H1 (cell line): ENCODE data around the gene C14orf93. TPM values are rescaled to one million over a fixed set of nuclear protein-coding genes. Genes with fewer than 3 reads are reported as not detected.
A peak's percentile ranks its signal among the peaks of the same experiment; 100 is the strongest.

Source experiments
- CTCF ChIA-PET: fragments of 300-600 bp; sonication (Branson Sonifier 250); formaldehyde crosslinking; loops from one replicate; lab custom pipeline; 2021; ENCODE audit not compliant: partially characterized antibody; lab: Charles Lee
- POLR2A ChIA-PET: fragments of 300-600 bp; sonication (Branson Sonifier 250); formaldehyde crosslinking; loops from one replicate; lab custom pipeline; 2021; ENCODE audit warnings: inconsistent platforms; ENCODE audit not compliant: partially characterized antibody; lab: Charles Lee
- DNase-seq, 2 experiments: peaks; one replicate each; pipeline versions ENCODE4 v3.0.0 to v3.0.0-alpha.2; 2010 to 2022; ENCODE audit warnings: low spot score in 2 of 2, low read depth in 1 of 2, mixed read lengths in 1 of 2
- FAIRE-seq: peaks from 2 replicates; lab custom pipeline; 2011; peaks lifted over from hg19 to GRCh38; lab: Jason Lieb, UNC
- H2AFZ ChIP-seq: 2 replicates; pipeline ENCODE4 v1.8.1; 2012; ENCODE audit warnings: low read length, inconsistent platforms
- H2AK5ac ChIP-seq: 2 replicates; pipeline ENCODE4 v1.6.1; 2013; ENCODE audit warnings: low read depth, low read length
- H2BK120ac ChIP-seq: replicated peaks from 2 replicates; pipeline ENCODE3; 2013; ENCODE audit warnings: low read depth, low read length, inconsistent platforms
- H2BK12ac ChIP-seq: 2 replicates; pipeline ENCODE4 v1.6.1; 2013; ENCODE audit warnings: low read depth, low read length
- H2BK15ac ChIP-seq: 2 replicates; pipeline ENCODE4 v1.6.1; 2013; ENCODE audit warnings: low read length
- H2BK20ac ChIP-seq: 2 replicates; pipeline ENCODE4 v1.6.1; 2013; ENCODE audit warnings: low read length
- H2BK5ac ChIP-seq: 2 replicates; pipeline ENCODE4 v1.6.1; 2013; ENCODE audit warnings: low read depth, low read length
- H3K14ac ChIP-seq: 2 replicates; pipeline ENCODE4 v1.6.1; 2013; ENCODE audit warnings: inconsistent platforms; ENCODE audit not compliant: insufficient read length
- H3K18ac ChIP-seq: 2 replicates; pipeline ENCODE4 v1.6.1; 2013; ENCODE audit warnings: low read length; ENCODE audit errors: extremely low read depth
- H3K23ac ChIP-seq: 2 replicates; pipeline ENCODE4 v1.6.1; 2013; ENCODE audit warnings: inconsistent platforms; ENCODE audit not compliant: insufficient read length
- H3K23me2 ChIP-seq: 2 replicates; pipeline ENCODE4 v1.6.1; 2013; ENCODE audit warnings: low read depth, low read length
- H3K27ac ChIP-seq: 2 replicates; pipeline ENCODE4 v1.6.1; 2011; ENCODE audit warnings: low read depth, low read length, inconsistent platforms
- H3K27me3 ChIP-seq, 4 experiments: replicated peaks in 1 of 4; 1 replicate in 1 of 4; 2 replicates in 3 of 4; pipeline versions ENCODE4 v1.6.1 to v1.8.1; 2011 to 2013; ENCODE audit warnings: low read length in 3 of 4, mild to moderate bottlenecking in 3 of 4, inconsistent platforms in 2 of 4, mixed read lengths in 2 of 4, moderate library complexity in 1 of 4; ENCODE audit not compliant: control insufficient read depth in 3 of 4, insufficient read depth in 3 of 4; ENCODE audit errors: extremely low read depth in 1 of 4
- H3K36me3 ChIP-seq, 4 experiments: 2 replicates each; pipeline versions ENCODE4 v1.6.1 to v1.8.1; 2011 to 2013; ENCODE audit warnings: mild to moderate bottlenecking in 4 of 4, low read length in 3 of 4, moderate library complexity in 2 of 4, control low read depth in 1 of 4, inconsistent platforms in 1 of 4; ENCODE audit not compliant: insufficient read depth in 4 of 4, control insufficient read depth in 2 of 4
- H3K4ac ChIP-seq: replicated peaks from 2 replicates; pipeline ENCODE3; 2013; ENCODE audit warnings: low read length, low read depth, mixed read lengths, inconsistent platforms; ENCODE audit not compliant: insufficient read length
- H3K4me1 ChIP-seq, 4 experiments: replicated peaks in 1 of 4; 1 replicate in 1 of 4; 2 replicates in 3 of 4; pipeline versions ENCODE4 v1.6.1 to v1.8.1; 2011 to 2013; ENCODE audit warnings: low read length in 3 of 4, inconsistent platforms in 2 of 4, mixed read lengths in 1 of 4; ENCODE audit not compliant: insufficient read depth in 4 of 4, control insufficient read depth in 3 of 4
- H3K4me2 ChIP-seq, 2 experiments: 2 replicates each; pipeline versions ENCODE4 v1.6.1 to v1.8.1; 2011 to 2013; ENCODE audit warnings: low read depth in 2 of 2, low read length in 2 of 2, control low read depth in 1 of 2, inconsistent platforms in 1 of 2, mild to moderate bottlenecking in 1 of 2; ENCODE audit not compliant: insufficient read depth in 1 of 2
- H3K4me3 ChIP-seq, 4 experiments: fragments of 200-600, 300-600 bp in 1 of 4; sonication (generic), shearing (Covaris generic), sonication (Bioruptor Twin) in 1 of 4; 2 replicates each; pipeline versions ENCODE4 v1.5.1 to v1.8.1; 2011 to 2016; ENCODE audit warnings: low read length in 4 of 4, low read depth in 3 of 4, control low read depth in 2 of 4, inconsistent platforms in 2 of 4, mild to moderate bottlenecking in 2 of 4, mixed read lengths in 1 of 4, moderate library complexity in 1 of 4; ENCODE audit not compliant: insufficient read depth in 2 of 4; ENCODE audit errors: extremely low read depth in 1 of 4
- H3K56ac ChIP-seq: replicated peaks from 2 replicates; pipeline ENCODE3; 2013; ENCODE audit warnings: low read depth, mild to moderate bottlenecking, mixed read lengths, low read length, inconsistent platforms; ENCODE audit not compliant: insufficient read length
- H3K79me1 ChIP-seq: 2 replicates; pipeline ENCODE4 v1.6.1; 2013; ENCODE audit warnings: low read depth, low read length, control low read depth
- H3K79me2 ChIP-seq, 2 experiments: 2 replicates each; pipeline versions ENCODE4 v1.6.1 to v1.8.1; 2012 to 2013; ENCODE audit warnings: low read length in 2 of 2, mild to moderate bottlenecking in 2 of 2, inconsistent platforms in 1 of 2; ENCODE audit not compliant: insufficient read depth in 2 of 2, control insufficient read depth in 1 of 2
- H3K9ac ChIP-seq, 4 experiments: replicated peaks in 1 of 4; 1 replicate in 1 of 4; 2 replicates in 3 of 4; pipeline versions ENCODE4 v1.6.1 to v1.8.1; 2011 to 2013; ENCODE audit warnings: low read depth in 3 of 4, low read length in 3 of 4, control low read depth in 2 of 4, mild to moderate bottlenecking in 2 of 4, moderate library complexity in 2 of 4, inconsistent platforms in 1 of 4; ENCODE audit errors: extremely low read depth in 1 of 4
- H3K9me3 ChIP-seq, 2 experiments: 2 replicates each; pipeline versions ENCODE4 v1.6.1 to v1.8.1; 2012 to 2013; ENCODE audit warnings: mild to moderate bottlenecking in 2 of 2, moderate library complexity in 2 of 2, control low read depth in 1 of 2, inconsistent platforms in 1 of 2, low read depth in 1 of 2, low read length in 1 of 2, mixed read lengths in 1 of 2; ENCODE audit not compliant: insufficient read depth in 2 of 2
- H4K20me1 ChIP-seq, 2 experiments: replicated peaks in 1 of 2; 2 replicates each; pipeline versions ENCODE3 to v1.8.1; 2011 to 2013; ENCODE audit warnings: inconsistent platforms in 2 of 2, low read length in 2 of 2, mild to moderate bottlenecking in 1 of 2; ENCODE audit not compliant: insufficient read depth in 2 of 2, control insufficient read depth in 1 of 2
- H4K5ac ChIP-seq: 2 replicates; pipeline ENCODE4 v1.6.1; 2013; ENCODE audit warnings: low read length, low read depth, mixed read lengths, inconsistent platforms; ENCODE audit not compliant: insufficient read length
- H4K8ac ChIP-seq: 2 replicates; pipeline ENCODE4 v1.8.0; 2013; ENCODE audit warnings: mild to moderate bottlenecking, moderate library complexity, low read length, inconsistent platforms; ENCODE audit not compliant: insufficient read depth; ENCODE audit errors: extremely low read depth
- H4K91ac ChIP-seq: replicated peaks from 2 replicates; pipeline ENCODE3; 2013; ENCODE audit warnings: low read length, mixed read lengths, inconsistent platforms; ENCODE audit not compliant: insufficient read length
- POLR2A ChIP-seq, 2 experiments: IDR thresholded peaks; 1 replicate in 1 of 2; 2 replicates in 1 of 2; pipeline ENCODE4 v1.6.1; 2011; ENCODE audit warnings: low read depth in 2 of 2, low read length in 2 of 2, mild to moderate bottlenecking in 2 of 2; ENCODE audit errors: control extremely low read depth in 1 of 2
- WGBS, 2 experiments: shearing (Covaris generic) in 1 of 2; methylation state at CpG; one replicate each; pipeline versions ENCODE4 v1.1.6 to v1.1.7; 2013 to 2015; ENCODE audit warnings: low lambda C conversion rate in 2 of 2, mixed read lengths in 2 of 2, inconsistent platforms in 1 of 2, low coverage in 1 of 2, missing lambda C conversion rate in 1 of 2; ENCODE audit not compliant: insufficient replicate concordance in 2 of 2, insufficient coverage in 1 of 2, insufficient read length in 1 of 2; ENCODE audit errors: extremely low coverage in 1 of 2, missing lambda C conversion rate in 1 of 2; 5-methylcytosine and 5-hydroxymethylcytosine counted together
- polyA plus RNA-seq, 7 experiments: library from polyadenylated mRNA; depleted of rRNA in 3 of 7; stranded (reverse) in 5 of 7; unstranded in 2 of 7; fragments of >200 nt in 5 of 7; fragments of 200-250 nt in 2 of 7; gene quantifications; 1 replicate in 5 of 7; 2 replicates in 1 of 7; 4 replicates in 1 of 7; pipeline versions ENCODE4 v1.2.1 to v1.2.3, GENCODE V29; 2011 to 2013; ENCODE audit warnings: missing spikeins in 2 of 7, mixed read lengths in 2 of 7
- total RNA-seq: library from RNA; stranded (reverse); fragmentation: NEBNext Ultra II Directional; extraction: Animal tissue kit (Norgen Biotek cat#: 25700); gene quantifications from 2 replicates; pipeline ENCODE4 v1.2.1, GENCODE V29; 2021
- TF ChIP-seq, protein P1 (sequence below): IDR thresholded peaks from 2 replicates; pipeline ENCODE4 v1.6.1; 2012; ENCODE audit warnings: inconsistent platforms

C14orf93 gene
- total and polyA plus RNA-seq, 2 of the 8 experiments (the other 6 are each of a cell fraction or from before 2014, with no cell fraction given): 7.8 to 8.2 TPM

DNA sequence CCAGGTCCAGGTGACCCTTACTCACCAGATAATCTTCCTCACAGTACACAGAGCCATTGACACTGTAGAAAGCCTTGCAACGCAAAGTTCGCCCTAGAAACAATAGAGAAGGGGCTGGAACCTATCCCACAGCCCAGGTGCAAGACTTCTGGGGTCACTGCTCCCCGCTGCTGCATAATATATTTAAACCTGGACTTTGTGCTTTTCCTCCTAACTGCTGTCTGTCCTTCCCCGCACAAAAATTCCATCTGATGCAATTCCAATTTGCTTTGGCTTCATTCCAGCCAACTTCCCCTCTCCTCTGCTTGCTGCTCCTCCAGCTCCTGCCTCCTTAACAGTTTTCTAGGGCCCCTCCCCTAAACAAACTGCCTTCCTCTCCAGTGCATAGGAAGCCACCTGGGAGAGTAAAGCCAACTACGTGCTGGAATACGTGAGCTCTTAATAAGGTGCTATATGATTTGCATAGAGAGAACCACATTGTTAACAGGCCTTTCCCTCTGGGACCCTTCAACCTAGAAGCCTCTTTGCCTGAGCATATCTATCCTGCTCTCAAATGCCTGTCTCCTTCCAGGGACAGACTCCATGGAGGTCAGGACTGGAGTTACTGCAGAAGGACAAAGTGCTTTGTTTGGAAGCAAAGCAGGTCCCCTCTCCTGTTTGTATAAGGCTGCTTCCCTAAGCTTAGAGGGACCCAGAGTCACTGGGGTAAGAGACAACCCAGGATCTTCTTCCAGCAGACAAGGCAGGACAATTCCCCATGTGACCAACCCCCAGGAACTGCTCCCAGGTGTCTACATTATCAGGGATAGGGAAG, 33.1 kb downstream of the C14orf93 start:
- H3K9ac ChIP-seq: peak overlapping the region in 2 of 4 experiments; percentile 27 to 60; a peak in 4 of 7 replicates
- peak overlapping the region in 1 of 4 experiments; percentile 41; a peak in 4 of 8 replicates for H3K4me3 ChIP-seq
- H3K9me3 ChIP-seq: no peaks in the 10 kb centered on the region
- H4K20me1 ChIP-seq: peaks cover 0 to 4% of the 10 kb centered on the region in 2 experiments
- 76% methylated on average over 6 of the region's 6 CpGs; no CpG with 5 or more reads in 1 of the 2 experiments for WGBS, 2 experiments
- no peak overlapping the region for H3K14ac ChIP-seq
- peak overlapping the region; percentile 95 for H2BK5ac ChIP-seq
- H4K91ac ChIP-seq: no peak overlapping the region
- CTCF ChIA-PET: interaction anchor here (0.6 to 7.7 kb wide), 22 partner anchors 9 to 1285 kb away, joined by 3 to 175 read pairs (median 4); partner anchors contain the start of genes AJUBA, HAUS4 and RBM23
- H3K23me2 ChIP-seq: peaks cover 8% of the 10 kb centered on the region
- H3K79me2 ChIP-seq: peaks cover 0 to 49% of the 10 kb centered on the region in 2 experiments; a peak in 2 of 4 replicates
- DNase-seq (no peak), FAIRE-seq (no peak)
- peak overlapping the region; percentile 52; the same call in 1 of the 2 replicates for H3K18ac ChIP-seq
- peak overlapping the region; percentile 87 for H3K27ac ChIP-seq
- no peak overlapping the region for H2BK120ac ChIP-seq
- H3K4me2 ChIP-seq: peak overlapping the region; percentile 56 to 81
- H3K4ac ChIP-seq: no peak overlapping the region
- H3K56ac ChIP-seq: no peak overlapping the region
- peak overlapping the region; percentile 21 for H4K5ac ChIP-seq
- peak overlapping the region; percentile 66; the same call in 1 of the 2 replicates for H2AK5ac ChIP-seq
- H3K23ac ChIP-seq: no peak overlapping the region
- 0 out of 2 replicates have a peak overlapping the region, but pooled peaks have one; percentile 12 for H2BK15ac ChIP-seq
- no peak overlapping the region for H4K8ac ChIP-seq
- peaks cover 0 to 9% (median 4%) of the 10 kb centered on the region in 4 experiments; a peak in 2 of 7 replicates for H3K27me3 ChIP-seq
- H2AFZ ChIP-seq: no peak overlapping the region
- peak overlapping the region; percentile 73 for H2BK12ac ChIP-seq
- H3K36me3 ChIP-seq: peaks cover 17 to 69% (median 39%) of the 10 kb centered on the region in 4 experiments
- H2BK20ac ChIP-seq: peak overlapping the region; percentile 68; the same call in 1 of the 2 replicates
- H3K4me1 ChIP-seq: peaks cover 28 to 34% (median 31%) of the 10 kb centered on the region in 4 experiments
- TF ChIP-seq, protein P1, sequence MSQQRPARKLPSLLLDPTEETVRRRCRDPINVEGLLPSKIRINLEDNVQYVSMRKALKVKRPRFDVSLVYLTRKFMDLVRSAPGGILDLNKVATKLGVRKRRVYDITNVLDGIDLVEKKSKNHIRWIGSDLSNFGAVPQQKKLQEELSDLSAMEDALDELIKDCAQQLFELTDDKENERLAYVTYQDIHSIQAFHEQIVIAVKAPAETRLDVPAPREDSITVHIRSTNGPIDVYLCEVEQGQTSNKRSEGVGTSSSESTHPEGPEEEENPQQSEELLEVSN: no peak
- TF ChIP-seq POLR2A (IDR thresholded peaks at IDR 0.05; ENCODE audit: control extremely low read depth in 1 of 2, low read depth in 2 of 2, low read length in 2 of 2): peak in 1 of 2 experiments; percentile 51; a peak in 1 of 3 replicates
- H3K79me1 ChIP-seq: no peaks in the 10 kb centered on the region; the same call in 1 of the 2 replicates
- POLR2A ChIA-PET: interaction anchor here (0.6 to 13.2 kb wide), 19 partner anchors 9 to 203 kb away, joined by 3 to 133 read pairs (median 8); partner anchors contain the start of genes CDH24, HAUS4, PRMT5 and PSMB5
